ENCODE results near the gene ZSWIM4.

Gene ZSWIM4

GRCh38 chr19:13823901-13824300 is 28.7 kb downstream of the ZSWIM4 start:
- Histone ChIP-seq H3K4me3 (ENCODE audit: low read depth in 1 of 2, low read length in 1 of 2) (no peak overlapping the region), H3K27ac (no peak overlapping the region), H3K27me3 (no peaks in the 10 kb centered on the region), H3K4me1 (ENCODE audit: control insufficient read depth in 1 of 2, insufficient read depth in 1 of 2, low read depth in 1 of 2, low read length in 1 of 2) (no peaks in the 10 kb centered on the region), H3K36me3 (no peaks in the 10 kb centered on the region), H3K9me3 (no peaks in the 10 kb centered on the region)
- no peak for TF ChIP-seq CTCF (IDR thresholded peaks at IDR 0.05)

- no peaks in the 10 kb centered on the region for H3K36me3 ChIP-seq
- H3K4me1 ChIP-seq (ENCODE audit: control insufficient read depth in 1 of 2, insufficient read depth in 1 of 2, low read depth in 1 of 2, low read length in 1 of 2) = no peaks in the 10 kb centered on the region
- no peak overlapping the region for H3K4me3 ChIP-seq (ENCODE audit: low read depth in 1 of 2, low read length in 1 of 2)
- H3K27me3 ChIP-seq = no peaks in the 10 kb centered on the region
- no peak overlapping the region for H3K27ac ChIP-seq
- TF ChIP-seq CTCF (IDR thresholded peaks at IDR 0.05) = no peak
- no peaks in the 10 kb centered on the region for H3K9me3 ChIP-seq
These were observed 29.5 kb downstream of the ZSWIM4 start for GRCh38 chr19:13824703-13825102.

DNA sequence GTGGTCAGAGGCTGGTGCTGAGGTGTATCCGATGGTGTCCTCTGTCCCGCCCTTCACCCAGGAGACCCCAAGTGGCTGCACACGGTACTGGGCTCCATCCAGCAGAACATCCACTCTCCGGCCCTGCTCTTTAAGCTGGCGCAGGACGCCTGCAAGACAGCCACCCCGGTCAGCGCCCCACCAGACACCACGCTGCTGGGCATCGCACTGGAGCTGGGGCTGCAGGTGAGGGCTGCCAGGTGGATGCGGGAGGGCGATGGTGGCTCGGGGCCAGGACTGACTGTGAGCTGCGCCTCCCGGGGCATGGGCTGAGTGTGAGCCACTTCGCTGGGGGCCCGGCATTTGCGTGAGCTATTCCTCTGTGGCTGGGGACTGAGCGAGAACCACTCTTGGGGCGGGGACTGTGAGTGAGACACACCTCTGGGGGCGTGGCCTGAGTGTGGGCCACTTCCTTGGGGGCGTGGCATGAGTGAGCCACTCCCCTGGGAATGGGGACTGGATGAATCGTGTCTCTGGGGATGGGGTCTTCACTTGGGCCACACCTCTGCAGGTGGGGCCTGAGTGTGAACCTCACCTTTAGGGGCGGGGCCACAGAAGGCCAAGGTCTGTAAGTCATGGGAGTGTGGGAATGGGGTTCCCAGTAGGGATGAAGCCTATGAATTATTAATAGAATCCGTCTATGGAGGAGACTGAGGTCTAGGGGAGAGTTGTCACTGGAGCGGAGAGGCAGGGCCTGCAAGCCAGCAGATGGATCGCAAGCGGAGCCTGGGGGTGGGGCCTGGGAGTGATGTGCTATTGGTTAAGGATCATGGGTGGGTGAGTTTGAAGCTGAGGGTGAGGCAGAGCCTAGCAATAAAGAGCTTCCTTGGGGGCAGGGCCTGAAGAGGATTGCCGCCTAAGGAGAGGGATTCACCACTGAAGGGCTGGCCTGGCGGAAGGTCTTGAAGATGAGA is 30.5 kb downstream of the ZSWIM4 start:
- peaks cover 10% of the 10 kb centered on the region for H3K36me3 ChIP-seq
- H3K9me3 ChIP-seq = no peaks in the 10 kb centered on the region
- no peak overlapping the region for H3K4me3 ChIP-seq (ENCODE audit: low read depth in 1 of 2, low read length in 1 of 2)
- no peak overlapping the region for H3K27ac ChIP-seq
- no peak for TF ChIP-seq CTCF (IDR thresholded peaks at IDR 0.05)
- no peaks in the 10 kb centered on the region for H3K4me1 ChIP-seq (ENCODE audit: control insufficient read depth in 1 of 2, insufficient read depth in 1 of 2, low read depth in 1 of 2, low read length in 1 of 2)
- H3K27me3 ChIP-seq = no peaks in the 10 kb centered on the region

DNA sequence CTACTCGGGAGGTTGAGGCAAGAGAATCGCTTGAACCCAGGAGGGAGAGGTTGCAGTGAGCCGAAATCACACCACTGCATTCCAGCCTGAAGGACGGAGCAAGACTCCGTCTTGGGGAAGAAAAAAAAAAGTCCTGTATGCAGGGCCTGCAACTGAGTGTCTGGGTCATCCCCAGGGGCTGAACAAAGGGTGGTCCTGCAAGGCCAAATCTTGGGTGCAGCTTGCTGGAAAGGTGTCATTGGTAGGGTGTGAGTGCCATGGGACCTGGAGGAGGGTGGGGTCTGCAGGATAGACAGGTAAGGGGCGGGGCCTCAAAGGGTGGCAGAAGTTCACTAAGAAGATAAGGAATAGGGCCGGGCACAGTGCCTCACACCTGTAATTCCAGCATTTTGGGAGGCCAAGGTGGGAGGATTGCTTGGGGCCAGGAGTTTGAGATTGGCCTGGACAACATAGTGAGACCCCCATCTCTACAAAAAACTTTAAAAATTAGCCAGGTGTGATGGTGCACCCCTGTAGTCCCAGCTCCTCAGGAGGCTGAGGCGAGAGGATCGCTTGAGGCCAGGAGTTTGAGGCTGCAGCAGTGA is 31.5 kb downstream of the ZSWIM4 start:
- H3K9me3 ChIP-seq = no peaks in the 10 kb centered on the region
- H3K4me1 ChIP-seq (ENCODE audit: control insufficient read depth in 1 of 2, insufficient read depth in 1 of 2, low read depth in 1 of 2, low read length in 1 of 2) = no peaks in the 10 kb centered on the region
- H3K27me3 ChIP-seq = no peaks in the 10 kb centered on the region
- peaks cover 13% of the 10 kb centered on the region for H3K36me3 ChIP-seq
- H3K27ac ChIP-seq = no peak overlapping the region
- no peak overlapping the region for H3K4me3 ChIP-seq (ENCODE audit: low read depth in 1 of 2, low read length in 1 of 2)
- no peak for TF ChIP-seq CTCF (IDR thresholded peaks at IDR 0.05)

DNA sequence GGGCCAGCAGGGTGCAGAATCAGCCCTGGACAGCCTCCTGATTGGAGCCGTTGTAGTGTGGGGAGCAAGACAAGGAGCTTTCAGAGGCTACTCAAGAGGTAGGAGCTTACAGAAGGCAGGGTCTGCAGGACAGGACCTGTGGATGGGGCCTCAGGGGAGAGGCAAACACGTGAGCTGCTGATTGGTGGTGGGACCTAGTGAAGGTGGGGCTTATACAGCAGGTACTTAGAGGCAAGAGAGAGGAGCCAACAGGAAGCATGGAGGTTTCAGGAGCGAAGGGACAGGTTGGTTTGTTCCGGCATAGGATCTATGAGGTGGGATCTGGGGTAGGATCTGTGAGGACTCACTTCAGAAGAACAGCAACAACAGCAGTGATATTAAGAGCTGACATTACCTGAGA is 32.4 kb downstream of the ZSWIM4 start:
- H3K27me3 ChIP-seq = no peaks in the 10 kb centered on the region
- no peak overlapping the region for H3K27ac ChIP-seq
- H3K4me3 ChIP-seq (ENCODE audit: low read depth in 1 of 2, low read length in 1 of 2) = no peak overlapping the region
- H3K4me1 ChIP-seq (ENCODE audit: control insufficient read depth in 1 of 2, insufficient read depth in 1 of 2, low read depth in 1 of 2, low read length in 1 of 2) = peaks cover 2 to 4% of the 10 kb centered on the region in 2 experiments
- peaks cover 13% of the 10 kb centered on the region for H3K36me3 ChIP-seq
- no peak for TF ChIP-seq CTCF (IDR thresholded peaks at IDR 0.05)
- no peaks in the 10 kb centered on the region for H3K9me3 ChIP-seq
